ENCODE results near the gene CLEC18C.
"Not testable (repeated sequence)": the region's sequence is repeated elsewhere in the genome, so short reads cannot be mapped to it uniquely, and the experiment has no call there.

GRCh38 chr16:70149296-70149695 lies 24.3 kb upstream of the CLEC18C start:
- TF ChIP-seq, protein P1, sequence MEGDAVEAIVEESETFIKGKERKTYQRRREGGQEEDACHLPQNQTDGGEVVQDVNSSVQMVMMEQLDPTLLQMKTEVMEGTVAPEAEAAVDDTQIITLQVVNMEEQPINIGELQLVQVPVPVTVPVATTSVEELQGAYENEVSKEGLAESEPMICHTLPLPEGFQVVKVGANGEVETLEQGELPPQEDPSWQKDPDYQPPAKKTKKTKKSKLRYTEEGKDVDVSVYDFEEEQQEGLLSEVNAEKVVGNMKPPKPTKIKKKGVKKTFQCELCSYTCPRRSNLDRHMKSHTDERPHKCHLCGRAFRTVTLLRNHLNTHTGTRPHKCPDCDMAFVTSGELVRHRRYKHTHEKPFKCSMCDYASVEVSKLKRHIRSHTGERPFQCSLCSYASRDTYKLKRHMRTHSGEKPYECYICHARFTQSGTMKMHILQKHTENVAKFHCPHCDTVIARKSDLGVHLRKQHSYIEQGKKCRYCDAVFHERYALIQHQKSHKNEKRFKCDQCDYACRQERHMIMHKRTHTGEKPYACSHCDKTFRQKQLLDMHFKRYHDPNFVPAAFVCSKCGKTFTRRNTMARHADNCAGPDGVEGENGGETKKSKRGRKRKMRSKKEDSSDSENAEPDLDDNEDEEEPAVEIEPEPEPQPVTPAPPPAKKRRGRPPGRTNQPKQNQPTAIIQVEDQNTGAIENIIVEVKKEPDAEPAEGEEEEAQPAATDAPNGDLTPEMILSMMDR (IDR thresholded peaks at IDR 0.05; ENCODE audit: borderline replicate concordance, extremely low read depth, low read length, poor library complexity, severe bottlenecking), result not testable (repeated sequence)
- not testable (repeated sequence) for TF ChIP-seq EZH2 (IDR thresholded peaks at IDR 0.05; ENCODE audit: borderline replicate concordance, low read depth, low read length, severe bottlenecking)

Measured in DND-41 (cell line).